ENCODE results near the gene CCP110. TPM values are rescaled to one million over a fixed set of nuclear protein-coding genes. Genes with fewer than 3 reads are reported as not detected.
A peak's percentile ranks its signal among the peaks of the same experiment; 100 is the strongest.

Gene CCP110
- total and polyA plus RNA-seq, 2 of the 13 experiments (the other 11 are each of a cell fraction or from before 2014, with no cell fraction given), result 10.0 to 11.1 TPM

GRCh38 chr16:19601083-19601976 lies 77.6 kb downstream of the CCP110 start (continued):
- TF ChIP-seq PRDM10 (CRISPR knock-in tag; IDR thresholded peaks at IDR 0.05; ENCODE audit: low read depth) (no peak), FIP1L1 (IDR thresholded peaks at IDR 0.05; ENCODE audit: borderline replicate concordance, insufficient read depth, low read depth, low read length) (no peak), SAFB2 (CRISPR knock-in tag; IDR thresholded peaks at IDR 0.05; ENCODE audit: borderline replicate concordance, low read depth) (no peak), E2F2 (CRISPR knock-in tag; IDR thresholded peaks at IDR 0.05; ENCODE audit: borderline replicate concordance) (no peak), SMARCE1 (IDR thresholded peaks at IDR 0.05; ENCODE audit: borderline replicate concordance) (no peak), ZNF512 (CRISPR knock-in tag; IDR thresholded peaks at IDR 0.05) (no peak), ZSCAN5A (CRISPR knock-in tag; IDR thresholded peaks at IDR 0.05; ENCODE audit: borderline replicate concordance) (no peak), DZIP1 (CRISPR knock-in tag; IDR thresholded peaks at IDR 0.05) (no peak), ZNF740 (CRISPR knock-in tag; IDR thresholded peaks at IDR 0.05) (no peak), HNF1B (CRISPR knock-in tag; IDR thresholded peaks at IDR 0.05) (no peak), ZNF30 (CRISPR knock-in tag; IDR thresholded peaks at IDR 0.05) (no peak), RAD21 (CRISPR knock-in tag; IDR thresholded peaks at IDR 0.05) (peak; percentile 91), ZNF557 (CRISPR knock-in tag; IDR thresholded peaks at IDR 0.05) (no peak), CENPX (CRISPR knock-in tag; IDR thresholded peaks at IDR 0.05) (no peak)
